GM04503 (cell line): ENCODE measurements around the gene PI4K2A.
A peak's percentile ranks its signal among the peaks of the same experiment; 100 is the strongest.

Source experiments
- DNase-seq: peaks from one replicate; pipeline ENCODE4 v3.0.0-alpha.2; 2012; ENCODE audit warnings: low read depth

The PI4K2A gene

DNA sequence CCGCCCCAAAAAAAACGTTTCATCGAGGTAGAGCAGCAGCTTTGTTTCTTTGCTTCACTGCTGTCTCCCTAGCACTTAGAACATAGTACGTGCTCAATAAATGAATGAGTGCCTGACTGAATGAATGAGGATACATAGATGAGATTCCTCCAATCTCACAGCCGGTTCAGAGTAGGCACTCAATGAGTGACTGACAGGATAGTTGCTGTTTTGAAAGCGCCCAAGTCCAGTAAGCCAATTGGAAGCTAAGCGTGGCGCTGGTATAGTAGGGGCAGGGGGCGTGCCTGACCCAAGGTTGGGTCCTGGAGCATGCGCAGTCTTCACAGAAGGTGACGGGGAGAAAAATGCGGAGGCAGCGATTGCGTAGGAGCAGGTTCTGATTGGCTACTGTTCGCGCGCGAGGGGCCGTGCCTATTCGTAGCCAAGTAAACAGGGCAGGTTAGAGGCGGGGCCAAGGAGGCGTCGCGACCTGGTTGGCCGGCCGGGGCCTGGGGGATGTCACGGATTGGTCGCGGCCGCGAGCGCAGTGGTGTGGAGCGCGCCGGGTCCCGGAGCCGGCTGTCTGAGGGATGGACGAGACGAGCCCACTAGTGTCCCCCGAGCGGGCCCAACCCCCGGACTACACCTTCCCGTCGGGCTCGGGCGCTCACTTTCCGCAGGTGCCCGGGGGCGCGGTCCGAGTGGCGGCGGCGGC lies at the start of gene PI4K2A:
Gene PI4K2A, plus strand, starts transcription at position 498 of the 694 bp plus-strand sequence. Its CDS starts 72 bp downstream, at position 570.
- peak; percentile 93 for DNase-seq

DNA sequence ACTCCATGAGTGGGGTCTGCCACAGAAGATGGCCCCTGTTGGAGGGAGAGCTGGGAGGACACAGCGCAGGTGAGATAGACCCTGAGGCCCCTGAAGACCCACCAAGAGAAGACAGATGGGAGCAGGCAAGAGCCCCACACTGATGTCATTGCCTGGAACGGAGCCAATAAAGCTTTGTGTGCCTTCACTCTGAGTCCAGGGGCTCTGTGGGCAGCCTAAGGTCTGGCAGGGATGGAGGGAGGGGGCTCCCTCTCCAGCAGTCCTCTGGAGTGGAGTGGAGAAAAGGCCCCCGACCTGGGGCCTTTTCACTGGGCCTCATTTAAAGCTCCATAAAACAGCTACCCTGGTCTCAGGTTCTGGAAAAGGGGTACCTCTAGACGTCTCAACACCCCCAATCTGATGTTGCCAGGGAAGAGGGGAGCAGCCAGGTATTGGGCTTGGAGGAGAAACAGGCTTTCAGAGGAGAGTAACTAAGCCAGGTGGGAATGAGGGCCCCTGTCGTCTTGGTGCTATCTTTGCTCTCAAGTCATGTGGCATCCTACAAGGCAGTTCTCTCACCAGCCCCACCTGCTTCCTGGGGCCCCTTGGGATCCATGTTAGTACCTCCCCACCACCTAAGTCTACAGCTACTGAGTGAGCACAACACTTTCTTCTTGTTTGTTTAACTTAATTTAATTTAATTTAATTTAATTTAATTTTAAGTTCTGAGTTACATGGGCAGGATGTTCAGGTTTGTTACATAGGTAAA lies 49.5 kb upstream of the PI4K2A start:
- no peak for DNase-seq

- DNase-seq, result no peak
Observed at GRCh38 chr10:97593421-97593820, 47.0 kb upstream of the PI4K2A start.

GRCh38 chr10:97596101-97597082 lies 44.1 kb upstream of the PI4K2A start:
- DNase-seq, result peak; percentile 67

DNA sequence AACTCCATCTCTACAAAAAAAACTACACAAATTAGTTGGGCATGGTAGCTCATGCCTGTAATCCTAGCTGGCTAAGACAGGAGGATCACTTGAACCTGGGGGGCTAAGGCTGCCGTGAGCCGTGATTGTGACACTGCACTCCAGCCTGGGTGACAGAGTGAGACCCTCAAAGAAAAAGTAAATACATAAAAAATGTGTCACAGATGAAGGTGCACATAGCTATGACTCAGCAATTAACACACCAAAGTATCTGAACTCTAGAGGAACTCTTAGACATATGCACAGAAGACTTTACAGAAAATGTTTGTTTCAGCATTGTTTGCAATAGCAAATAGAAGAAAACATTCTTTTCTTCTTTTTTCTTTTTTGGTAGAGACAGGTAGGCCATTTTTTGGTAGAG lies 42.7 kb upstream of the PI4K2A start:
- no peak for DNase-seq

DNA sequence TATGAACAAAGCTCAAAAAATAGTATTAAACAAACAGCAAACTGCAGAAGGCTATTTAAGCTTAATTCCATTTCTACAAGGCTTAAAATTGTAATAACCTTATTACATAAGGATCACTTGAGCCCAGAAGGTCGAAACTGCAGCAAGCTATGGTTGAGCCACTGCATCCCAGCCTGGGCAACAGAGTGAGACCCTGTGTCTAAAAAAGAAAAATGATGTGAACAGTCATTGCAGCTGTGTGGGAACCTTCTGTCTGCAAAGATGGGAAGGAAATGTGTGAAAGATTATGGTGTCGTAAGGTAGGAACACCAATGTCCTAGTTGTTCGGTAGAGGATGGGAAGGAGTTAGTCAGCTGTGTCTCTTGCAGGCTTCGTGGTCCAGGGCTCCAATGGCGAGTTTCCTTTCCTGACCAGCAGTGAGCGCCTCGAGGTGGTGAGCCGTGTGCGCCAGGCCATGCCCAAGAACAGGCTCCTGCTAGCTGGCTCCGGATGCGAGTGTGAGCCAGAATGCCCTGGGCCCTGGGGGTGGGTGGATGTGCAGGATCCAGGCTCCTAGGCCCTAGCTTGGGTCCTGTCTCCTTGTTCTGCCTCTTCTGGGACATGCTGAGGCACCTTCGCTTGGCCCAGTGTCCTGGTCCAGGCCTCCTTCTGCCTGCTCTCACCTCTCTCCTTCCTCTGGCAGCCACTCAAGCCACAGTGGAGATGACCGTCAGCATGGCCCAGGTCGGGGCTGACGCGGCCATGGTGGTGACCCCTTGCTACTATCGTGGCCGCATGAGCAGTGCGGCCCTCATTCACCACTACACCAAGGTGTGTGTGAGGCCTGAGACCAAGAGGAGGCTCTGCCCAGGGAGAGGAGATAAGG lies 41.8 kb upstream of the PI4K2A start:
- no peak for DNase-seq

DNA sequence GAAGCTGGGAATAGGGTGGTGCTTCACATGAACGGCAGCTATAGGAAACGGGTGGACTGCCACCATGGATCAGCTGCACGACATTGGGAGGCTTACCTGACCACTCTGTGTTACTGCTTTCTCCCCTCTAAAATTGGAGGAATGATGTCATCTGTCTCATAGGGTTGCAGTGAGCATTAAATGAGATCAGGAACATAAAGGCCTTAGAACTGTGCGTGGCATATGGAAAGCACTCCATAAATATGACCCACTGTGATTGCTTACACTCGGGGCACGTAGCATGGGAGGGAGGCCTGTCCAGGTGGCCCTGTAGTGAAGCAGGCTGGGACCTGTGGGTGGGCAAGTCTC lies 41.2 kb upstream of the PI4K2A start:
- no peak for DNase-seq

DNA sequence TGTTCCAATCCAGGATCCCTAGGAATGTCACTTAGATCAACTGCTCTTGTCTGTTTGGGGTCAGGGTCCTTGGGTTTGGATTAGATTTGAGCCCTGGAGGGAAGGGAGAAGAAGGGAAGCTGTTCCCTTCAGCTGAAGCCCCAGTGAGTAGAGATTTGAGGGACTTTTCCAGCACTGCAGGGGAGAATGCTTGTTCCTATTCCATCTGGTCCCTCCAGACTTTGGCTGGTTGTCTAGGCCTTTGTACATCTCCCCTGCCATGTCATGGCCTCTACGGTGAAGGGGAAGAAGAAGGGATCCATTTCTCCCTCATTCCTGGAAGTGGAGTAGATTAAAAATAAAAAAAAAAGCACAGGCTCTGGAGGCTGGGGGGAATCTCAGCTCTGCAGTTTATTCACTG lies 39.9 kb upstream of the PI4K2A start:
- no peak for DNase-seq

GRCh38 chr10:97601268-97602215 lies 38.9 kb upstream of the PI4K2A start:
- DNase-seq, result no peak

GRCh38 chr10:97607095-97607636 lies 33.3 kb upstream of the PI4K2A start:
- DNase-seq, result no peak

DNA sequence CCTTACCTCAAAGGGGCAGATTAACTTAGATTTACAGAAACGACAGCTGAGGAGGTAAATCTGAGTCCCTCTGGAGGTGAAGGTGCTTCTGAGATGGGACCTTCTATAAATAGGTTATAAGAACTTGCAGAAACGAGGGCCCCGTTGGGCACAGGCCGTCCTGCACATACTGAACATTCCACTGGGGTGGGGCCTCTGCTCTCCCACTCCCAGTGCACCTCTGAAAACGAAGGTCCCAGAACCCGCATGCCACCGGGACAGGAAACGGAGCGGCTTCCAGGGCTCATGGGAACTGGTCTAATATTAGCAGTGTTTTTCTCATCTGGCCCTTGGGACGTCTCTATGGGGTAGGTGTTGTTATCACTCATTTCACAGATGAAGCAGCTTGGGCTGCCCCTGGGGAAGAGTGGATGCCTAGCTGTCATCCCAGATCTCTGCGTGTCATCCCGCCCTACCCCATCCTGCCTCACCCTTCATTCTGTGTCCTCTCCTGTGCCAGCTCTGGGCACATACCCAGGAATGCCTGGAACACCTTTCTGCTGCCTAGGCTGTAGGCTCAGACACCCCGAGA lies 31.4 kb upstream of the PI4K2A start:
- DNase-seq, result no peak

- no peak for DNase-seq
Observed at GRCh38 chr10:97611473-97611872, 29.0 kb upstream of the PI4K2A start.

- no peak for DNase-seq
Observed at GRCh38 chr10:97612386-97612785, 28.1 kb upstream of the PI4K2A start.

GRCh38 chr10:97618285-97618684 lies 22.2 kb upstream of the PI4K2A start:
- no peak for DNase-seq

DNA sequence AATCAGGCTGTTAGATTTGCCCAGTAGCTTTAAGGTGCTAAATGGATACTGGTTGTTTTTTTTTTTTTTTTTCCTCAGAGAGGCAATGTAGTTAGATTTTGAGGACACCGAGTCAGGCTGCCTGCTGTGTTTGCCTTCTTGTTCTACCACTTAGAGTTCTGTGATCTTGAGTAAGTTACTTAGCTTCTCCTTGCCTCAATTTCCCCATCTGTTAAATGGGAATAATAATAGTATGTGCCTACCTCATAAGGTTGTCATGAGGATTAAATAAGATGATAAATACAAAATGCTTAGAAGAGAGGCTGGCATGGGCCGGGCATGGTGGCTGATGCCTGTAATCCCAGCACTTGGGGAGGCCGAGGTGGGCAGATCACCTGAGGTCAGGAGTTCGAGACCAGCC lies 21.7 kb upstream of the PI4K2A start:
- no peak for DNase-seq

DNA sequence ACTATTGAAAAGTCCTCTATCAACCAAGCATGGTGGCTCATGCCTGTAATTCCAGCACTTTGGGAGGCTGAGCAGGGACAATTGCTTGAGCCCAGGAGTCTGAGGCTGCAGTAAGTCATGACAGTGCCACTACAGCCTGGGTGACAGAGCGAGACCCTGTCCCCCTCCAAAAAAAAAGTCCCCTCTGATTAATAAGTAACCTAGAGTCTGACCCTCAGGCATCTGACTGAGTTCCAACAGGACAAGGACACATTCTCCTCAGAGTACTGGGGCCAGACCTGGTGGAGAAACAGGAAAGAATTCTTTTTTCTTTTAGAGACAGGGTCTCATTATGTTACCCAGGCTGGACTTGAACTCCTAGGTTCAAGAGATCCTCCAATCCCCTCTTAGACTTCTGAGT lies 17.2 kb upstream of the PI4K2A start:
- DNase-seq, result no peak

DNA sequence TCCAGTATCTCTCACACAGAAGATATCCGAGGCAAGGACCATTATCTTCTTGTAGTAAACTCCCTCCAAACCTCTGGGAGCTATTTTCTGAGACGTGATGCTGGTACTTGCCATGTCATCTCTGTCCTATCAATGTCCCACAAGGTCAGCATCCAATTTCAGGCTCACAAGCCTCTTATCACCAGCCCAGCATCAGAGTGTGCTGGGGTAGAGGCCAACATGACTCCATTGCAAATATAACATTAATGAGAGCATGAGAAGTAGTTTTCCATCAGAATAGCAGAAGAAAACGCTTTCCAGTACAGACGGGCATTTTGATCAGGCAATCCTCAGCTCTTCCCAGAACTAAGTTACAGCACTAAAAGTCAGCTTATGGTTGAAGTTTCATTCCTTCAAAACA lies 12.7 kb upstream of the PI4K2A start:
- no peak for DNase-seq

- DNase-seq, result no peak
Observed at GRCh38 chr10:97628228-97628627, 12.2 kb upstream of the PI4K2A start.

DNA sequence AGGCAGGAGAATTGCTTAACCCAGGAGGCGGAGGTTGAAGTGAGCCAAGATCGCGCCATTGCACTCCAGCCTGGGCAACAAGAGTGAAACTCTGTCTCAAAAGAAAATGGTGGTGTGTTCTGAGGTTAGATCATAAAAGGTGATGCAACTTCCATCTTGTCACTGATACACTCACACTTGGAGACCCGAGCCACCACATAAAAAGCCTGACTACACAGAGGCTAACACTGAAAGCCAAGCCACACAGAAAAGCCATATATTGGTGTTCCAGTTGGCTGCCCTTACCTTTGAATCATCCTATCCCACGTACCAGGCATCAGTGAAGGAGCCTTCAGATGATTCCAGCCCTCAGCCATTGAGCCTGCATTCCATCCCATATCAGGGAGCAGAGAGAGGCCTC lies 11.2 kb upstream of the PI4K2A start:
- DNase-seq, result no peak

GRCh38 chr10:97631098-97631497 lies 9.4 kb upstream of the PI4K2A start:
- DNase-seq, result no peak
